H9 (cell line): Measurements from ENCODE around the gene FAU. TPM values are rescaled to one million over a fixed set of nuclear protein-coding genes. Genes with fewer than 3 reads are reported as not detected.

Experiments
- DNase-seq: peaks from one replicate; pipeline ENCODE4 v3.0.0-alpha.2; 2017
- H2AFZ ChIP-seq: one replicate; pipeline ENCODE4 v1.6.1; 2013; ENCODE audit warnings: mild to moderate bottlenecking, low read length, control low read depth, moderate library complexity
- H2AK5ac ChIP-seq: 2 replicates; pipeline ENCODE4 v1.6.1; 2013; ENCODE audit warnings: low read length, control low read depth, mixed read lengths; ENCODE audit not compliant: insufficient read length
- H2BK120ac ChIP-seq: one replicate; pipeline ENCODE4 v1.6.1; 2013; ENCODE audit warnings: low read depth, mild to moderate bottlenecking, low read length, control low read depth, inconsistent platforms; ENCODE audit not compliant: poor library complexity, severe bottlenecking
- H2BK12ac ChIP-seq: 2 replicates; pipeline ENCODE4 v1.6.1; 2013; ENCODE audit warnings: low read length, control low read depth, mixed read lengths, low read depth; ENCODE audit not compliant: insufficient read length
- H2BK15ac ChIP-seq: 2 replicates; pipeline ENCODE4 v1.6.1; 2013; ENCODE audit warnings: low read depth, low read length, control low read depth
- H2BK20ac ChIP-seq: one replicate; pipeline ENCODE4 v1.6.1; 2013; ENCODE audit warnings: low read depth, mild to moderate bottlenecking, low read length, control low read depth, inconsistent platforms; ENCODE audit not compliant: poor library complexity, severe bottlenecking
- H2BK5ac ChIP-seq: 2 replicates; pipeline ENCODE4 v1.6.1; 2013; ENCODE audit warnings: low read length, control low read depth, mixed read lengths; ENCODE audit not compliant: insufficient read length
- H3K14ac ChIP-seq: 2 replicates; pipeline ENCODE4 v1.6.1; 2013; ENCODE audit warnings: low read length, control low read depth; ENCODE audit not compliant: insufficient read depth
- H3K18ac ChIP-seq: 2 replicates; pipeline ENCODE4 v1.6.1; 2013; ENCODE audit warnings: low read depth, mild to moderate bottlenecking, mixed read lengths, low read length, control low read depth; ENCODE audit not compliant: insufficient read length
- H3K23ac ChIP-seq: 2 replicates; pipeline ENCODE4 v1.6.1; 2013; ENCODE audit warnings: low read length, control low read depth, mixed read lengths, low read depth; ENCODE audit not compliant: insufficient read length
- H3K23me2 ChIP-seq: 2 replicates; pipeline ENCODE4 v1.6.1; 2013; ENCODE audit warnings: low read depth, mild to moderate bottlenecking, mixed read lengths, low read length, control low read depth; ENCODE audit not compliant: insufficient read length, poor library complexity, severe bottlenecking
- H3K27ac ChIP-seq: 2 replicates; pipeline ENCODE4 v1.5.1; 2013; ENCODE audit warnings: low read length, control low read depth, mixed read lengths, low read depth; ENCODE audit not compliant: insufficient read length
- H3K27me3 ChIP-seq: 2 replicates; pipeline ENCODE4 v1.6.1; 2013; ENCODE audit warnings: low read length, control low read depth, inconsistent platforms; ENCODE audit not compliant: insufficient read depth
- H3K4ac ChIP-seq: 2 replicates; pipeline ENCODE4 v1.6.1; 2013; ENCODE audit warnings: low read depth, mild to moderate bottlenecking, control low read depth, inconsistent platforms, low read length, moderate library complexity
- H3K4me1 ChIP-seq: 2 replicates; pipeline ENCODE4 v1.6.1; 2013; ENCODE audit warnings: low read length, control low read depth, inconsistent platforms; ENCODE audit not compliant: insufficient read depth
- H3K4me2 ChIP-seq: 2 replicates; pipeline ENCODE4 v1.6.1; 2013; ENCODE audit warnings: low read length, control low read depth, mixed read lengths; ENCODE audit not compliant: insufficient read length, insufficient read depth
- H3K56ac ChIP-seq: 2 replicates; pipeline ENCODE4 v1.6.1; 2013; ENCODE audit warnings: low read depth, mild to moderate bottlenecking, mixed read lengths, low read length, control low read depth; ENCODE audit not compliant: insufficient read length
- H3K79me1 ChIP-seq: 2 replicates; pipeline ENCODE4 v1.6.1; 2013; ENCODE audit warnings: low read depth, mild to moderate bottlenecking, moderate library complexity, low read length, control low read depth, inconsistent platforms; ENCODE audit not compliant: insufficient read depth, poor library complexity, severe bottlenecking
- H3K79me2 ChIP-seq: 2 replicates; pipeline ENCODE4 v1.6.1; 2013; ENCODE audit warnings: low read length, control low read depth, inconsistent platforms; ENCODE audit not compliant: insufficient read depth
- H3K9ac ChIP-seq: 2 replicates; pipeline ENCODE4 v1.6.1; 2013; ENCODE audit warnings: low read length, control low read depth, mixed read lengths; ENCODE audit not compliant: insufficient read length; ENCODE audit errors: extremely low read depth
- H3K9me3 ChIP-seq: one replicate; pipeline ENCODE4 v1.6.1; 2013; ENCODE audit warnings: low read depth, low read length, inconsistent platforms; ENCODE audit not compliant: control insufficient read depth
- H3T11ph ChIP-seq: one replicate; pipeline ENCODE4 v1.6.1; 2013; ENCODE audit warnings: mild to moderate bottlenecking, low read length, control low read depth, inconsistent platforms
- H4K20me1 ChIP-seq: one replicate; pipeline ENCODE4 v1.6.1; 2013; ENCODE audit not compliant: control insufficient read depth, insufficient read length, insufficient read depth
- H4K5ac ChIP-seq: 2 replicates; pipeline ENCODE4 v1.6.1; 2013; ENCODE audit warnings: low read depth, mild to moderate bottlenecking, mixed read lengths, low read length, control low read depth; ENCODE audit not compliant: insufficient read length
- H4K8ac ChIP-seq: replicated peaks from 2 replicates; pipeline ENCODE4 v1.6.1; 2013; ENCODE audit warnings: low read length, control low read depth, mixed read lengths, low read depth; ENCODE audit not compliant: insufficient read length
- H4K91ac ChIP-seq: 2 replicates; pipeline ENCODE4 v1.6.1; 2013; ENCODE audit warnings: low read depth, mild to moderate bottlenecking, moderate library complexity, mixed read lengths, low read length, control low read depth; ENCODE audit not compliant: insufficient read length
- H3K27ac Mint-ChIP-seq, 3 experiments: 2 replicates in 2 of 3; 3 replicates in 1 of 3; pipeline ENCODE4 v1.8.0; 2020 to 2021; ENCODE audit warnings: mixed read lengths in 3 of 3, mild to moderate bottlenecking in 1 of 3, moderate library complexity in 1 of 3
- H3K27me3 Mint-ChIP-seq: 2 replicates; pipeline ENCODE4 v1.8.0; 2021; ENCODE audit warnings: low read depth, mild to moderate bottlenecking, moderate library complexity, mixed read lengths
- H3K36me3 Mint-ChIP-seq, 3 experiments: 2 replicates in 2 of 3; 3 replicates in 1 of 3; pipeline ENCODE4 v1.8.0; 2020 to 2021; ENCODE audit warnings: low read depth in 3 of 3, mixed read lengths in 3 of 3; ENCODE audit not compliant: insufficient read depth in 1 of 3
- H3K4me1 Mint-ChIP-seq, 2 experiments: 2 replicates each; pipeline ENCODE4 v1.8.0; 2020; ENCODE audit warnings: mixed read lengths in 2 of 2
- H3K4me3 Mint-ChIP-seq, 2 experiments: 2 replicates in 1 of 2; 3 replicates in 1 of 2; pipeline ENCODE4 v1.8.0; 2020 to 2021; ENCODE audit warnings: mild to moderate bottlenecking in 2 of 2, mixed read lengths in 2 of 2, moderate library complexity in 1 of 2
- H3K9me3 Mint-ChIP-seq, 2 experiments: 2 replicates in 1 of 2; 3 replicates in 1 of 2; pipeline ENCODE4 v1.8.0; 2020; ENCODE audit warnings: mild to moderate bottlenecking in 2 of 2, mixed read lengths in 2 of 2, moderate library complexity in 1 of 2
- CTCF ChIP-seq: fragments of 200-600 bp; sonication (generic); conservative IDR thresholded peaks from 3 replicates; pipeline ENCODE4 v1.8.0; 2021; ENCODE audit warnings: antibody characterized with exemption, mild to moderate bottlenecking
- WGBS: extraction: QIAGEN DNeasy Blood & Tissue Kit; methylation state at CpG from one replicate; pipeline ENCODE4 v1.1.7; 2013; ENCODE audit warnings: missing lambda C conversion rate, low lambda C conversion rate, mixed read lengths; ENCODE audit not compliant: insufficient read length; ENCODE audit errors: extremely low coverage; 5-methylcytosine and 5-hydroxymethylcytosine counted together
- total RNA-seq: library from RNA; stranded (reverse); gene quantifications from 2 replicates; pipeline ENCODE4 v1.2.1, GENCODE V29; 2021

Gene FAU
- total RNA-seq, 1 experiment from 2014 or later, result 898 TPM

- H3K27ac ChIP-seq, result peak overlapping the region; percentile 3
- no peaks in the 10 kb centered on the region for H3K9me3 ChIP-seq
- H3K27me3 ChIP-seq, result no peaks in the 10 kb centered on the region
- no peak overlapping the region for H2AK5ac ChIP-seq
- no peak overlapping the region for H2BK12ac ChIP-seq
- no peaks in the 10 kb centered on the region for H3K79me2 ChIP-seq
- no peak overlapping the region for H3K4ac ChIP-seq
- Mint-ChIP-seq H3K36me3 (peaks cover 5 to 25% (median 22%) of the 10 kb centered on the region in 3 experiments; a peak in 5 of 7 replicates), H3K4me1 (peaks cover 19 to 23% of the 10 kb centered on the region in 2 experiments), H3K27me3 (peaks cover 10% of the 10 kb centered on the region), H3K9me3 (no peaks in the 10 kb centered on the region; a peak in 1 of 5 replicates), H3K4me3 (peak overlapping the region; percentile 93 to 95), H3K27ac (peak overlapping the region; percentile 95 to 100 (median 98); a peak in 6 of 7 replicates)
- no peak overlapping the region for H2BK120ac ChIP-seq
- no peak overlapping the region for H3K23ac ChIP-seq
- H4K5ac ChIP-seq, result no peak overlapping the region
- peaks cover 14% of the 10 kb centered on the region for H3K23me2 ChIP-seq
- no peak overlapping the region for H3K56ac ChIP-seq
- H2BK20ac ChIP-seq, result no peak overlapping the region
- DNase-seq, result no peak
- TF ChIP-seq CTCF, result no peak
- no CpG with 5 or more reads among the region's 11 CpGs for WGBS
- H3K14ac ChIP-seq, result no peak overlapping the region
- no peak overlapping the region for H2BK15ac ChIP-seq
- peak overlapping the region; percentile 58 for H3K4me2 ChIP-seq
- no peaks in the 10 kb centered on the region for H3K4me1 ChIP-seq
- no peak overlapping the region for H3T11ph ChIP-seq
- H3K9ac ChIP-seq, result peak overlapping the region; percentile 69
- no peaks in the 10 kb centered on the region for H3K79me1 ChIP-seq
- peak overlapping the region; percentile 3 for H2BK5ac ChIP-seq
- H4K91ac ChIP-seq, result no peak overlapping the region
- H2AFZ ChIP-seq, result no peak overlapping the region
- no peak overlapping the region for H3K18ac ChIP-seq
- H4K20me1 ChIP-seq, result no peaks in the 10 kb centered on the region
- H4K8ac ChIP-seq, result no peak overlapping the region
Observed at GRCh38 chr11:65135633-65136145, 13.8 kb upstream of the FAU start.
